ENCODE data around the gene SERP1.

Gene SERP1

GRCh38 chr3:150494411-150494977 is 51.8 kb downstream of the SERP1 start:
- DNase-seq (ENCODE audit: low read depth in 4 of 4, low spot score in 1 of 4), result no peak
